Activated T-helper 2 cell treated with anti-CD3 and anti-CD28 coated beads, Interferon-gamma antibody, Interleukin-2, Interleukin-4, amounts not matched to agents 10 μg/mL and 5 μg/mL and 100 μg/mL, durations not matched to agents 14 hours and 24 hours and 36 hours (primary cell): ENCODE results near the gene GGTLC2. TPM values are rescaled to one million over a fixed set of nuclear protein-coding genes. Genes with fewer than 3 reads are reported as not detected.

Experiments used
- DNase-seq: peaks from one replicate; pipeline ENCODE4 v3.0.0; 2021; ENCODE audit warnings: low spot score
- H3K27ac Mint-ChIP-seq: one replicate; pipeline ENCODE4 v1.8.0; 2021; ENCODE audit warnings: mixed read lengths
- H3K27me3 Mint-ChIP-seq: one replicate; pipeline ENCODE4 v1.8.0; 2021; ENCODE audit warnings: low read depth, mixed read lengths
- H3K36me3 Mint-ChIP-seq: one replicate; pipeline ENCODE4 v1.8.0; 2021; ENCODE audit warnings: low read depth, mixed read lengths
- H3K4me1 Mint-ChIP-seq: one replicate; pipeline ENCODE4 v1.8.0; 2021; ENCODE audit warnings: low read depth, mixed read lengths
- H3K4me3 Mint-ChIP-seq: one replicate; pipeline ENCODE4 v1.8.0; 2021; ENCODE audit warnings: low read depth, mild to moderate bottlenecking, moderate library complexity, mixed read lengths
- H3K9me3 Mint-ChIP-seq: one replicate; pipeline ENCODE4 v1.8.0; 2021; ENCODE audit warnings: mixed read lengths
- intact Hi-C: fragments of 100-400 bp; cut with micrococcal nuclease; formaldehyde crosslinking; loops from one replicate; pipeline ENCODE4 v1.15.1; 2023
- total RNA-seq: library from RNA; stranded (reverse); gene quantifications from 2 replicates; pipeline ENCODE4 v1.2.3, GENCODE V29; 2022

The GGTLC2 gene
- total RNA-seq, 1 donor from 2014 or later = not detected

DNA sequence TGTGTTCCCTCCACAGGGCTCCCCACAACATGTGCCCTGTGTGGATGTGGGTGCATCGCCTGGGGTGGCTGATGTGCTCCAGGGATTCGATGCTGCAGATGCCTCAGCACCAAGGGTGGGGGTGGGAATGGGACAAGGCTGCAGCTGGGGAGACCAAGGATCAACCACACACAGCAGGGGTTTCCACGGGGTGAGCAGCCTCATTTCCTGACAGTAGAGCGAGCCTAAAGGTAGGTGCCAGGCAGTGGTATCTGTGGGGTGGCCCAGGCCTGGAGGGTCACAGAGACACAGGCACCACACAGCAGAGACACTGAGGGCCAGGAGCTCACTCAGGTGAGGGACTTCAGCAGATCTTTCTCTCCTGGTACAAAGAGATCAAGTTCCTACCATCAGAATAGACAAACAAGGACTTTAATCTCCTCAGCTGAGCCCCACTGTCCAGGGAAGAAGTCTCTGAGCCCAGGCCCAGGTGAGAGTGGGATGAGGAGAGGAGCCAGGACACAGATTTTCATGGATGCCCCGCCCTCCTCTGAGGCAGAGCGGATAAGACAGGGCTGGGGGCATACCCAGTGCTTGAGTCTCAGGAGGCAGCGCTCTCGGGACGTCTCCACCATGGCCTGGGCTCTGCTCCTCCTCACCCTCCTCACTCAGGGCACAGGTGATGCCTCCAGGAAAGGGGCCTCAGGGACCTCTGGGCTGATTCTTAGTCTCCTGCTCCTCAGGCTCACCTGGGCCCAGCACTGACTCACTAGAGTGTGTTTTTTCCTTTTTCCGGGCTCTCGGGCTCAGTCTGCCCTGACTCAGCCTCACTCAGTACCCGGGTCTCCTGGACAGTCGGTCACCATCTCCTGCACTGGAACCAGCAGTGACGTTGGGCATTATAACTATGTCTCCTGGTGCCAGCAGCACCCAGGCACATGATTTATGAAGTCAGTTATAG, 19.7 kb downstream of the GGTLC2 start:
- H3K36me3 Mint-ChIP-seq = no peaks in the 10 kb centered on the region
- H3K4me1 Mint-ChIP-seq = no peaks in the 10 kb centered on the region
- H3K9me3 Mint-ChIP-seq = no peaks in the 10 kb centered on the region
- intact Hi-C loops = no loop called here
- no peak overlapping the region for H3K27ac Mint-ChIP-seq
- H3K27me3 Mint-ChIP-seq = peaks cover 8% of the 10 kb centered on the region
- DNase-seq = no peak
- no peak overlapping the region for H3K4me3 Mint-ChIP-seq

DNA sequence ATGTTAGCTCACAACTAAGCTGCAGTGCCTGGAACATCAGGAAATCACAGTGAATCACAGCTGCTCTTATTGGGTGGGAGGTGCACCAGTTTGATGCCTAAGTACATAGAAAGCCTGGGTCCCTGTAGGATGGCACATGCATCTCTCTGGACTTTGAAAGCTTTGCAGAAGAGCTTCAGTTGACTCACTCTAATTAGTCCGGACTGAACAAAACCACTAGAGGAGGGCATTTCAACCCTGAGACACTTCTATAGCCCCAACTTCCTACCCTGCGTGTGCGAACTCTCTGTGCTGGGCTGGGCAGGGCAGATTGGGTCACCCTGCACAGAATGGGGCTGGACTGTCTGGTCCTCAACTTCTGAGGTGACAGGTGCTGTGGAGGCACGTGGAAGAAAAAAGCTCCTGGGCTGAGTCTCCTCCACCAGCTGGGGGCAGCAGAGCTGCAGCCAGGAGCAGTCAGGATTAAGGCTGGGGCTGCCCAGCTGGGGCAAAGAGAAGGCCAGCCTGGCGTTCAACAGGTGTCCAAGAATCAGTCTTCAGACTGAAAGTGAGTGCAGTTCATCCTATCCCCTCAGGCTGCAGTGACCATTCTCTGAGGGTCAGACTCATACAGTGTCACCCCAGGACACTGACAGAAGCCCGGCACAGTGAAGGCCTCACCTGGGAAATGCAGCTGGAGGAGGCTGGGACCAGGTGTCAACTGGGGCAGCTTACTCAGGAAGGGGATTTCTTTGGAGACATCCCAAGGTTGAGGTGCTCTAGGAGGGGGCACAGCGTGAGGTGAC, 22.1 kb downstream of the GGTLC2 start:
- H3K36me3 Mint-ChIP-seq = no peaks in the 10 kb centered on the region
- DNase-seq = no peak
- H3K27ac Mint-ChIP-seq = no peak overlapping the region

DNA sequence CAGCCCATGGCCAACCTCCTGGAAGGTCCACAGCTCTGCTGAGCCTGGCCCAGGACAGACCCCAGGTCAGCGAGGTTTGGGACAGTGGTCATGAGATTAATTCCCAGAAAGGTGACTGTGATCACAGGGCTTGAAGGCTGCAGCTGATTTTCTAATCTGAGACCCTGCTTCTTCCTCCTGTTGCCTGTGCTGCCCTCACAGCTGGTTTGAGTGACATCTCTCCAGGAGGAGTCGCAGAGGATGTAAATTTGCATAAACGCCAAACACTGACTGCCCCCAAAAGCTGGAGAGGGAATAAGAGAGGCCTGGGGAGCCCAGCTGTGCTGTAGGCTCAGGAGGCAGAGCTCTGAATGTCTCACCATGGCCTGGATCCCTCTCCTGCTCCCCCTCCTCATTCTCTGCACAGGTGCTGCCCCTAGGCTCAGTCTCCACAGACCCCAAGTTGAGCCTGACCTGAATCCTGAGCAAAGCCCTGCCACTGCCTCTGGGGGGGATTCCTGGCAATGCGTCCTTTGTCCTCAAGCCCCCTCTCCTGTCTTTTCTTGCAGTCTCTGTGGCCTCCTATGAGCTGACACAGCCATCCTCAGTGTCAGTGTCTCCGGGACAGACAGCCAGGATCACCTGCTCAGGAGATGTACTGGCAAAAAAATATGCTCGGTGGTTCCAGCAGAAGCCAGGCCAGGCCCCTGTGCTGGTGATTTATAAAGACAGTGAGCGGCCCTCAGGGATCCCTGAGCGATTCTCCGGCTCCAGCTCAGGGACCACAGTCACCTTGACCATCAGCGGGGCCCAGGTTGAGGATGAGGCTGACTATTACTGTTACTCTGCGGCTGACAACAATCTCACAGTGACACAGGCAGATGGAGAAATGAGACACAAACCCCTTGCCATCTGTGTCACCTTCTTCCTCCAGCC, 23.8 kb downstream of the GGTLC2 start:
- no peaks in the 10 kb centered on the region for H3K4me1 Mint-ChIP-seq
- DNase-seq = no peak
- H3K9me3 Mint-ChIP-seq = no peaks in the 10 kb centered on the region
- no peak overlapping the region for H3K4me3 Mint-ChIP-seq
- H3K36me3 Mint-ChIP-seq = no peaks in the 10 kb centered on the region
- intact Hi-C loops = no loop called here
- no peak overlapping the region for H3K27ac Mint-ChIP-seq
- H3K27me3 Mint-ChIP-seq = peaks cover 13% of the 10 kb centered on the region

More for the DNA sequence above, 22.1 kb downstream of the GGTLC2 start:
- Mint-ChIP-seq H3K4me3 (no peak overlapping the region), H3K9me3 (no peaks in the 10 kb centered on the region), H3K27me3 (peaks cover 15% of the 10 kb centered on the region), H3K4me1 (no peaks in the 10 kb centered on the region)
- intact Hi-C loops = no loop called here

DNA sequence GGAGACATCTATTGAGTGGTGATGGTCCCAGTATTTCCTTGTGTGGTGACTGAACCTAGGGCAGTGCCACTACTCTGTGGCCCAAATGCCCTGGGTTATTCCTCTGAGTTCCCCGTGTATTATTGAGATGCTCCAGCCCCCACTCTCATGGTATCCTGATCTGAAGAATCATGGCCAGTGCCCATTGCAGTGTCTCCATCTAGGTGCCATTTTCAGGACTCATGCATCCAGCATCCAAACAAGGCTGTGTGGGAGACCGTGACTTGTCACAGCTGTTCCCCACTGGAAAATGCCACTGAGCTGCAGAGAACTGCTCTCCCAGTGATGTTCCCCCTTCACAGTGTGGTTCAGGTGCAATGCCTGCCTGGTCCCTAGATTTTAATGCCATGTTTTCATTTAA, 24.7 kb downstream of the GGTLC2 start:
- intact Hi-C loops = no loop called here
- Mint-ChIP-seq H3K36me3 (no peaks in the 10 kb centered on the region), H3K27ac (no peak overlapping the region), H3K4me3 (no peak overlapping the region), H3K4me1 (no peaks in the 10 kb centered on the region), H3K9me3 (no peaks in the 10 kb centered on the region), H3K27me3 (peaks cover 9% of the 10 kb centered on the region)
- DNase-seq = no peak

DNA sequence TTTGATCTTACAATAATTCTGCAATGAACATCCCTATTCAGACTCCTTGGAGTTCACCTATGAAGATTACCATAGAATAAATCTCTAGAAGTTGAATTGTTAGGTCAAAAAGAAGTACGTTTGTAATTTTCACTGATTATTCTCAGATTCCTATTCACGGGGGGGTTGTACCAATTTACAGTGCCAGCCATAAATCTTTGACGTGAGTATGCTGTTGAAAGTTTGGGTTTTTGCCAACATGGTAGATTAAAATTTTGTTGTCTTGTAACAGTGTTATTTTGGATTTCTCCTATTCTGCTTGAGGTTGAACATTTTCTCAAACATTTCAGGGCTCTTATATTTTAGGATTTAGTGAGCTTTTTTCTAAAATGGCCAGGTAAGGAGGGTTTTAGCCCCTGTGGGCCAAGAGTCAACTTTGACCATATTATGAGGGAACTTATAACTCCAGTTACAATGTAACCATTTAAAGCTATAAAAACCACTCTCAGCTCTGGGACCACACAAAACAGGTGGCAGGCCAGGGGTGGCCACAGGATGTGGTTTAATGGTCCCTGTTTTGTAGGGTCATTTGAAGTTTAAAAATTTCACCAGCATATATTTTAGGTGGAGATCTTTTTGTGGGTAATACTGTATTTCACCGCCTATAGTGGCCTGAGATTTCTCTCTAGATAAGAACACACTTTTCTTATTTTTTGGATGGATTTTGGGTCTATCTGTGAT, 25.8 kb downstream of the GGTLC2 start:
- DNase-seq = no peak
- Mint-ChIP-seq H3K27ac (no peak overlapping the region), H3K36me3 (no peaks in the 10 kb centered on the region), H3K4me3 (no peak overlapping the region), H3K4me1 (no peaks in the 10 kb centered on the region), H3K9me3 (no peaks in the 10 kb centered on the region), H3K27me3 (peaks cover 12% of the 10 kb centered on the region)
- intact Hi-C loops = no loop called here

- Mint-ChIP-seq H3K4me3 (no peak overlapping the region), H3K27me3 (peaks cover 17% of the 10 kb centered on the region), H3K9me3 (no peaks in the 10 kb centered on the region), H3K36me3 (no peaks in the 10 kb centered on the region), H3K27ac (no peak overlapping the region), H3K4me1 (no peaks in the 10 kb centered on the region)
- DNase-seq = no peak
- intact Hi-C loops = no loop called here
Measured at GRCh38 chr22:22671506-22671905, 27.1 kb downstream of the GGTLC2 start.

DNA sequence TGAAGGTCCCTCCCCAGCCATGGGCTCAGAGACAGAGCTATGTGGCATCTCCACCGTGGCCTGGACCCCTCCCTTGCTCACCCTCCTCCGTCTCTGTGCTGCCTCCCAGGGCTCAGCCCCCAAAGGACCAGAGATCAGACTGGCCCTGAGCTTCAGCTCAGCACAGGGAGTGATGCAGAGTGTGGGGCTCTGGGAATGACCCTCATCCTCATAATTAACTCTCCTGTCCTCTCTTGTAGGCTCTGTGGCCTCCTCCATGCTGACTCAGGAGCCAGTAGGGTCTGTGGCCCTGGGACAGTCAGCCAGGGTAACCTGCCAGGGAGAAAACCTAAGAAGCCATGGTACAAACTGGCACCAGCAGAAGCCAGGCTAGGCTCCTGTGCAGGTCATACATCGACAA, 28.7 kb downstream of the GGTLC2 start:
- no peak for DNase-seq
- Mint-ChIP-seq H3K36me3 (no peaks in the 10 kb centered on the region), H3K27me3 (peaks cover 21% of the 10 kb centered on the region), H3K27ac (no peak overlapping the region), H3K4me1 (no peaks in the 10 kb centered on the region), H3K4me3 (no peak overlapping the region), H3K9me3 (no peaks in the 10 kb centered on the region)
- intact Hi-C loops = no loop called here

- Mint-ChIP-seq H3K27me3 (peaks cover 21% of the 10 kb centered on the region), H3K4me1 (peaks cover 2% of the 10 kb centered on the region)
Measured at GRCh38 chr22:22673628-22674027, 29.2 kb downstream of the GGTLC2 start.

DNA sequence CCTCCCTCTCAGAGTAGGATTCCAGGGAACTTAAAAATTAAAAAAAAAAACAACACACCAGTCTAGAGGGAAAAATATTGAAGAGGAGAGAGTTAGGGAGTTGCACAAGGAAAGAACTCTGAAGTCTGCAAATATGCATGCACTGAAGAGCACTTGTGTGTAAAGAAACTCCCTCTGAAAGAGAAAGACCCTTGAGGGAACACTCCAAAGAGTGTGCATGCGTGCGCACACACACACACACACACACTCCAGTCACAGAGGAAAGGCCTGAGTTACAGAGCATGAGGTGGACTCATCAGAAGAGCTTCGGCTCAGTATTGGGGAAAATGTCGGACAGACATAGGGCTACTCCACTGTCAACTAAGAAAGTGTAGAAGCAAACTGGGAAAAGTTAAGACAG, 30.1 kb downstream of the GGTLC2 start:
- H3K27ac Mint-ChIP-seq = no peak overlapping the region
- H3K4me3 Mint-ChIP-seq = no peak overlapping the region
- H3K27me3 Mint-ChIP-seq = peaks cover 20% of the 10 kb centered on the region
- no peak for DNase-seq
- H3K9me3 Mint-ChIP-seq = no peaks in the 10 kb centered on the region
- intact Hi-C loops = no loop called here
- H3K4me1 Mint-ChIP-seq = peaks cover 3% of the 10 kb centered on the region
- no peaks in the 10 kb centered on the region for H3K36me3 Mint-ChIP-seq

More at GRCh38 chr22:22673628-22674027, 29.2 kb downstream of the GGTLC2 start:
- Mint-ChIP-seq H3K9me3 (no peaks in the 10 kb centered on the region), H3K36me3 (no peaks in the 10 kb centered on the region), H3K27ac (no peak overlapping the region), H3K4me3 (no peak overlapping the region)
- intact Hi-C loops = no loop called here
- DNase-seq = no peak

GRCh38 chr22:22678970-22679369, 34.6 kb downstream of the GGTLC2 start:
- no peak overlapping the region for H3K27ac Mint-ChIP-seq

DNA sequence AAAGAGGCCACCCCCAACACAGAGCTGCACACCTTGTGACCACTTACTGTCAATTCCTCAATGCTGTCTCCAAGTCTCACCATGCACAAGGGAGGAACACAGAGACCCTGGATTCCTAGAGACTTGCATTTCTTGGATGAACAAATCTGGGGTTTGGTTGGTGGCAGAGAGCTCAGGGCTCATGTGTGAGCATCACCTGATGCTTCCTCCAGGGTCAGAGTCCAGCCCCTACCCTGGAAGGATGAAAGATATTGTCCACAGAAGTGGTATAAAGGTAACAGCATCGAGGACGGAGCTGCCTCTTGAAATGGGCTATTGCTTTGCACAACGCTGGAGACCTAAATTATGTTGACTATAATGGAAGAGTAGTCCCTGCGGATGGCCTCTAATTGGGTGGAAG, 36.0 kb downstream of the GGTLC2 start:
- H3K36me3 Mint-ChIP-seq = no peaks in the 10 kb centered on the region
- no peak overlapping the region for H3K4me3 Mint-ChIP-seq
- H3K9me3 Mint-ChIP-seq = no peaks in the 10 kb centered on the region
- H3K27ac Mint-ChIP-seq = no peak overlapping the region
- H3K27me3 Mint-ChIP-seq = peaks cover 7% of the 10 kb centered on the region
- intact Hi-C loops = loop anchor here (10.0 kb wide), 1 partner anchor 86 kb away; no protein-coding TSS in a partner anchor
- H3K4me1 Mint-ChIP-seq = peaks cover 3% of the 10 kb centered on the region
- no peak for DNase-seq

More at GRCh38 chr22:22678970-22679369, 34.6 kb downstream of the GGTLC2 start:
- intact Hi-C loops = no loop called here
- Mint-ChIP-seq H3K4me1 (peaks cover 3% of the 10 kb centered on the region), H3K36me3 (no peaks in the 10 kb centered on the region), H3K4me3 (no peak overlapping the region), H3K27me3 (peaks cover 13% of the 10 kb centered on the region), H3K9me3 (no peaks in the 10 kb centered on the region)
- no peak for DNase-seq
